Panc1 (cell line): ENCODE data around the gene ELOVL6. TPM values are rescaled to one million over a fixed set of nuclear protein-coding genes. Genes with fewer than 3 reads are reported as not detected.
"Not testable (repeated sequence)": the region's sequence is repeated elsewhere in the genome, so short reads cannot be mapped to it uniquely, and the experiment has no call there.

Experiments used
- ATAC-seq: fragments of 200-7000 bp; cut with Tn5 transposase; 2 replicates; pipeline ENCODE4 v1.9.1; 2020; ENCODE audit warnings: mild to moderate bottlenecking, moderate library complexity
- BruUV-seq: library from RNA; stranded (reverse); fragments of 400-500 nt; replicated peaks from 2 replicates; lab custom pipeline; 2021; lab: Mats Ljungman, UMichigan
- CTCF ChIA-PET: fragments of 300-600 bp; sonication (Branson Sonifier 250); formaldehyde crosslinking; loops from one replicate; lab custom pipeline; 2022; ENCODE audit warnings: antibody characterized with exemption; lab: Charles Lee
- POLR2A ChIA-PET: fragments of 300-600 bp; sonication (Branson Sonifier 250); formaldehyde crosslinking; loops from one replicate; lab custom pipeline; 2022; ENCODE audit warnings: antibody characterized with exemption; lab: Charles Lee
- DNase-seq: peaks from one replicate; pipeline ENCODE4 v3.0.0-alpha.2; 2010; ENCODE audit warnings: low read depth, low spot score
- H3K27ac ChIP-seq: 2 replicates; pipeline ENCODE4 v1.5.1; 2011; ENCODE audit warnings: mild to moderate bottlenecking, low read length, inconsistent platforms
- H3K27me3 ChIP-seq: fragments of 200-500 bp; sonication (Bioruptor generic); 2 replicates; pipeline ENCODE4 v1.6.0; 2014; ENCODE audit warnings: low read length, inconsistent platforms; ENCODE audit not compliant: control insufficient read depth, insufficient read depth
- H3K36me3 ChIP-seq: fragments of 200-500 bp; sonication (Bioruptor generic); 2 replicates; pipeline ENCODE4 v1.5.1; 2014; ENCODE audit warnings: inconsistent platforms, mild to moderate bottlenecking, low read length, moderate library complexity; ENCODE audit not compliant: control insufficient read depth, insufficient read depth
- H3K4me1 ChIP-seq: 2 replicates; pipeline ENCODE4 v1.5.1; 2011; ENCODE audit warnings: inconsistent platforms, mild to moderate bottlenecking, low read length, moderate library complexity; ENCODE audit not compliant: control insufficient read depth, insufficient read depth
- H3K4me3 ChIP-seq, 2 experiments: 2 replicates each; pipeline ENCODE4 v1.5.1; 2011 to 2012; ENCODE audit warnings: low read depth in 2 of 2, low read length in 2 of 2, mild to moderate bottlenecking in 2 of 2, inconsistent platforms in 1 of 2, moderate library complexity in 1 of 2
- H3K9me3 ChIP-seq: fragments of 200-500 bp; sonication (Bioruptor generic); 2 replicates; pipeline ENCODE4 v1.5.1; 2014; ENCODE audit warnings: low read depth, mild to moderate bottlenecking, inconsistent platforms, low read length, moderate library complexity; ENCODE audit not compliant: control insufficient read depth, insufficient read depth
- CTCF ChIP-seq: fragments of 450-650 bp; IDR thresholded peaks from 2 replicates; pipeline ENCODE4 v1.5.1; 2017; ENCODE audit warnings: mild to moderate bottlenecking
- POLR2AphosphoS5 ChIP-seq: IDR thresholded peaks from 2 replicates; pipeline ENCODE4 v1.6.1; 2012; ENCODE audit warnings: mild to moderate bottlenecking, low read depth, low read length, moderate library complexity
- REST ChIP-seq, 2 experiments: IDR thresholded peaks; 2 replicates each; pipeline ENCODE4 v1.6.1; 2011 to 2012; ENCODE audit warnings: low read depth in 2 of 2, control low read depth in 1 of 2, low read length in 1 of 2, mild to moderate bottlenecking in 1 of 2, moderate library complexity in 1 of 2; ENCODE audit not compliant: insufficient read depth in 1 of 2
- SIN3A ChIP-seq: IDR thresholded peaks from 2 replicates; pipeline ENCODE4 v1.6.1; 2012; ENCODE audit warnings: low read depth, mild to moderate bottlenecking, low read length, moderate library complexity, borderline replicate concordance; ENCODE audit not compliant: insufficient read depth
- TCF7L2 ChIP-seq: IDR thresholded peaks from 2 replicates; pipeline ENCODE4 v1.6.1; 2011; ENCODE audit warnings: mild to moderate bottlenecking, low read depth, low read length, inconsistent platforms
- in situ Hi-C: cut with HindIII; loops from 2 replicates; pipeline ENCODE4 v1.10.0; 2016; ENCODE audit warnings: low sequenced_read_pairs, low pct_unique_long_range_greater_than_20kb
- intact Hi-C: fragments of 100-400 bp; cut with micrococcal nuclease; formaldehyde crosslinking; loops from one replicate; pipeline ENCODE4 v1.10.0; 2022; ENCODE audit not compliant: unreplicated experiment
- total RNA-seq: library from RNA; stranded (reverse); gene quantifications from one replicate; pipeline ENCODE4 v1.2.1, GENCODE V29; 2021; ENCODE audit not compliant: unreplicated experiment

The ELOVL6 gene
- total RNA-seq, 1 experiment from 2014 or later = 0.54 TPM

- no TSS peak for BruUV-seq
- no peak overlapping the region for H3K4me3 ChIP-seq
- in situ Hi-C loops = no loop called here
- no peaks in the 10 kb centered on the region for H3K36me3 ChIP-seq
- DNase-seq (no peak), ATAC-seq (no peak)
- CTCF ChIA-PET = no interaction called here
- H3K27me3 ChIP-seq = no peaks in the 10 kb centered on the region
- no peaks in the 10 kb centered on the region for H3K9me3 ChIP-seq
- POLR2A ChIA-PET = no interaction called here
- H3K27ac ChIP-seq = no peak overlapping the region
- no peaks in the 10 kb centered on the region for H3K4me1 ChIP-seq
- TF ChIP-seq REST (IDR thresholded peaks at IDR 0.05; ENCODE audit: insufficient read depth in 1 of 2, low read depth in 2 of 2, low read length in 1 of 2) (no peak), POLR2AphosphoS5 (no peak), CTCF (no peak), TCF7L2 (no peak), SIN3A (no peak)
- intact Hi-C loops = no loop called here
Measured at GRCh38 chr4:110236324-110236723, 37.9 kb upstream of the ELOVL6 start.

- BruUV-seq, intact Hi-C loops, H3K4me1 ChIP-seq, H3K27ac ChIP-seq, H3K9me3 ChIP-seq, H3K27me3 ChIP-seq, DNase-seq, CTCF ChIA-PET, H3K4me3 ChIP-seq, H3K36me3 ChIP-seq, ATAC-seq, in situ Hi-C loops, POLR2A ChIA-PET: not testable (repeated sequence)
Measured at GRCh38 chr4:110233581-110233980, 35.2 kb upstream of the ELOVL6 start.

- no peaks in the 10 kb centered on the region for H3K4me1 ChIP-seq
- intact Hi-C loops = no loop called here
- POLR2A ChIA-PET = no interaction called here
- H3K9me3 ChIP-seq = no peaks in the 10 kb centered on the region
- no peak for DNase-seq
- no peaks in the 10 kb centered on the region for H3K36me3 ChIP-seq
- in situ Hi-C loops = no loop called here
- H3K27me3 ChIP-seq = no peaks in the 10 kb centered on the region
- no TSS peak for BruUV-seq
- no peak overlapping the region for H3K4me3 ChIP-seq
- TF ChIP-seq SIN3A (no peak), POLR2AphosphoS5 (no peak), REST (IDR thresholded peaks at IDR 0.05; ENCODE audit: insufficient read depth in 1 of 2, low read depth in 2 of 2, low read length in 1 of 2) (no peak), TCF7L2 (no peak), CTCF (no peak)
- no peak for ATAC-seq
- CTCF ChIA-PET = no interaction called here
- no peak overlapping the region for H3K27ac ChIP-seq
Measured at GRCh38 chr4:110231869-110232268, 33.5 kb upstream of the ELOVL6 start.
